GM13977 (cell line): ENCODE results near the gene CARD8.

Source experiments
- DNase-seq: peaks from one replicate; pipeline ENCODE4 v3.0.0; 2012; ENCODE audit warnings: low spot score
- in situ Hi-C: fragments of 300-500 bp; cut with MboI; formaldehyde crosslinking; loops from one replicate; pipeline ENCODE4 v1.12.0; 2022; ENCODE audit warnings: low sequenced_read_pairs, low pct_unique_long_range_greater_than_20kb, mixed read lengths, inconsistent platforms; ENCODE audit not compliant: unreplicated experiment
- TF ChIP-seq, protein P1 (sequence below): IDR thresholded peaks from 2 replicates; pipeline ENCODE4 v1.5.1; 2012; ENCODE audit warnings: mild to moderate bottlenecking, control low read depth; ENCODE audit not compliant: insufficient read depth; ENCODE audit errors: extremely low read depth, missing control alignments

CARD8 gene

DNA sequence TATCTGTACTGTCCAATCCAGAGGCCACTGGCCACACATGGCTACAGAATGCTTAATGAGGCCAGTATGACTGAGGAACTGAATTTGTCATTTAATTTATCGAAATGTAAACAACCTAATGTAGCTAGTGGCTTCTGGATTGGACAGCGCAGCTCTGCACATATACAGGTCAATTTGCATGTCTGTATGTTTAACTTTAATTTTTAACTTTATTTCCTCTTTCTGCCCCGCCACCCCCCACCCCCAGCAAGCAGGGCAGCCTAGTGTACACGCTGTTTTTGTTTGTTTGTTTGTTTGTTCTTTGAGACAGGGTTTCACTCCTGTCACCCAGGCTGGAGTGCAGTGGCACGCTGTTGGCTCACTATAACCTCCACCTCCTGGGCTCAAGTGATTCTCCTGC, 69.7 kb downstream of the CARD8 start:
- TF ChIP-seq, protein P1, sequence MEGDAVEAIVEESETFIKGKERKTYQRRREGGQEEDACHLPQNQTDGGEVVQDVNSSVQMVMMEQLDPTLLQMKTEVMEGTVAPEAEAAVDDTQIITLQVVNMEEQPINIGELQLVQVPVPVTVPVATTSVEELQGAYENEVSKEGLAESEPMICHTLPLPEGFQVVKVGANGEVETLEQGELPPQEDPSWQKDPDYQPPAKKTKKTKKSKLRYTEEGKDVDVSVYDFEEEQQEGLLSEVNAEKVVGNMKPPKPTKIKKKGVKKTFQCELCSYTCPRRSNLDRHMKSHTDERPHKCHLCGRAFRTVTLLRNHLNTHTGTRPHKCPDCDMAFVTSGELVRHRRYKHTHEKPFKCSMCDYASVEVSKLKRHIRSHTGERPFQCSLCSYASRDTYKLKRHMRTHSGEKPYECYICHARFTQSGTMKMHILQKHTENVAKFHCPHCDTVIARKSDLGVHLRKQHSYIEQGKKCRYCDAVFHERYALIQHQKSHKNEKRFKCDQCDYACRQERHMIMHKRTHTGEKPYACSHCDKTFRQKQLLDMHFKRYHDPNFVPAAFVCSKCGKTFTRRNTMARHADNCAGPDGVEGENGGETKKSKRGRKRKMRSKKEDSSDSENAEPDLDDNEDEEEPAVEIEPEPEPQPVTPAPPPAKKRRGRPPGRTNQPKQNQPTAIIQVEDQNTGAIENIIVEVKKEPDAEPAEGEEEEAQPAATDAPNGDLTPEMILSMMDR = no peak
- in situ Hi-C loops = no loop called here

DNA sequence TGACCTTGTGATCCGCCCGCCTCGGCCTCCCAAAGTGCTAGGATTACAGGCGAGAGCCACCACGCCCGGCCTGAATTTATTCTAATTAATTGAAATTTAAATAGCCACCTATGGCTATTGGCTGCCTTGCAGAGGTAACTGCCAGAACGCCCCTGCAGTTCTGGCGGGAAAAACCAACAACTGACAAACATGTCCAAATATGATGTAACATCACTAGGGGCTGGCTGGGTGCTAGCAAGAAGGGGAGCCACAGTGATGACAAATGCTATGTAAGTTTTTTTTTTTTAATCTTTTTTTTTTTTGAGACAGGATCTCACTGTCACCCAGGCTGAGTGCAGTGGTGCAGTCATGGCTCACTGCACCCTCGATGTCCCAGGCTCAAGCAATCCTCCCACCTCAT, 72.4 kb downstream of the CARD8 start:
- DNase-seq = no peak
- in situ Hi-C loops = no loop called here
- TF ChIP-seq, protein P1 = no peak

More for the DNA sequence above, 69.7 kb downstream of the CARD8 start:
- DNase-seq = no peak

DNA sequence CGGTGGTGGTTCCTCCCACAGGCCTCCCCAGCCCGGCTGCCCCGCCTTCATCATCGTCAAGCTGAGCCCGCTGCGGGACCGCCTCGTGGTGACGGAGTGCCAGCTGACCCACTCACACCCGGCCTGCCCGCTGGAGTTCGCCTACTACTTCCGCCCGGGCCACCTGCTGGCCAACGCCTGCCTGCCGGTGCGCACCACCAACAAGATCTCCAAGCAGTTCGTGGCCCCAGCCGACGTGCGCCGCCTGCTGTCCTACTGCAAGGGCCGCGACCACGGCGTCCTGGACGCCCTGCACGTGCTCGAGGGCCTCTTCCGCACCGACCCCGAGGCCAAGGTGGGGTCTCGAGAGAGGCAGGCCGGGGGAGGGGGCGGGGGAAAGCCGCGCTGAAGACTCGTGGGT, 73.3 kb downstream of the CARD8 start:
- DNase-seq = no peak
- in situ Hi-C loops = no loop called here

DNA sequence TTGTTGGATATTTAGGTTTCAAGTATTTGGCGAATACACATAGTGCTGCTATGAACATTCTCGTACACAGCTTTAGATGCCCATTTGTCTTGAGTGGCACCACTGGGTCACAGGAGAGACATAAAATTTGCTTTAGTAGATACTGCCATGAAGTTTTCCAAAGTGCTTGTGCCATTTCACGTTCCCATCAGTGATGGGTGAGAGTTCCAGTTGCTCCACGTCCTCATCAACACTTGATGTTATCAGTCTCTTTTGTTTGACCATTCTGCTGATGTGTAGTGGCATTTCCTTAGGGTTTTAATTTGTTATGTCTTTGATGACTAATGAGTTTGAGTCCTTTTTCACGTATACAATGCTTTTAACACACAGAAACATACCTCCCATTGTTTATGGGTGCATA, 74.2 kb downstream of the CARD8 start:
- no peak for DNase-seq
- in situ Hi-C loops = no loop called here
- TF ChIP-seq, protein P1 = no peak

More for the DNA sequence above, 73.3 kb downstream of the CARD8 start:
- TF ChIP-seq, protein P1 = no peak

DNA sequence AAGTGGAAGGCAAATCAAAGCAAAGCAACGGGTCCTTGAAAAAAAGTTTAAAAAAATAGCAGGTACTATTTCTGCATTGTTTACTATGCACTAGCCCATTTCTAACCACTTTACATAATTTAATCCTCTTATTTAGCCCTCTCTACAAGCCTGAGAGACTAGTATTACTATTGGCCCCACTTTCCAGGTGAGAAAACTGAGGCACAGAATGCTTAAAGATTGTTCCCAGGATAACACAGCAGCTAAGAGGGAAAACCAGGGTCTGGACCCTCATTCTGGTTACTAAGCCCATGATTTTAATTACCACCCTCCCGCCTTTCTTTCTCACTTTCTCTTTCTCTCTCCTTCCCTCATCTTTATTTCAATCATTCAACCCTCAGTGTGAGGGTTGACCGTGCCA, 79.5 kb downstream of the CARD8 start:
- TF ChIP-seq, protein P1 = no peak
- in situ Hi-C loops = no loop called here
- no peak for DNase-seq

DNA sequence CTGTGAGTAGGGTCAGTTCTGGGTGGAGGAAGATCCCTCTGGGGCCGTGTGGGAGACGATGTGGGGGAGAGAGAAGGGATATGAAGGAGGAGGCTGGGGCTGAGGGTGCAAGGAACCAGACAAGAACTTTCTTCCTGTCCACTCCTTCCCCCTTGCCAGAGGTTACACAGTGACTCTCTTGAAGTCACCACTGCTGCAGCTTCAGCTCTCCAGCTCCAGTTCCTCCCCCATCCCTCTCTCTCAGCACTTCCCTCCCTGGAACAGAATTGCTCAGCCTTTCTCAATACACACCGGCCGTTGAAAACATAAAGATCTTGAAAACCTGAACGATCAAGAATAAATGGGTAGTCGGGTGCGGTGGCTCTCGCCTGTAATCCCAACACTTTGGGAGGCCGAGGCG, 80.1 kb downstream of the CARD8 start:
- in situ Hi-C loops = no loop called here
- DNase-seq = no peak
- TF ChIP-seq, protein P1 = no peak
